ENCODE results near the gene PBX4.

- TF ChIP-seq POLR2A (IDR thresholded peaks at IDR 0.05), result no peak
- TF ChIP-seq CTCF (IDR thresholded peaks at IDR 0.05), result no peak
Observed at GRCh38 chr19:19528721-19529490, 89.6 kb downstream of the PBX4 start, which contains the start of gene YJEFN3.

Measured in tibial nerve (tissue), 3 donors.